ENCODE results near the gene BIK. TPM values are rescaled to one million over a fixed set of nuclear protein-coding genes. Genes with fewer than 3 reads are reported as not detected.
A peak's percentile ranks its signal among the peaks of the same experiment; 100 is the strongest.

BIK gene
- total RNA-seq, 1 donor from 2014 or later, result not detected

GRCh38 chr22:43162412-43163150 is 52.0 kb downstream of the BIK start:
- H3K27ac ChIP-seq, result no peak overlapping the region
- H3K36me3 ChIP-seq, result peaks cover 0 to 29% of the 10 kb centered on the region in 2 donors
- DNase-seq (ENCODE audit: extremely low spot score in 2 of 2), result no peak
- H3K4me3 ChIP-seq, result no peak overlapping the region
- no peaks in the 10 kb centered on the region for H3K9me3 ChIP-seq
- TF ChIP-seq CTCF (IDR thresholded peaks at IDR 0.05), result no peak
- TF ChIP-seq POLR2AphosphoS5 (IDR thresholded peaks at IDR 0.05; ENCODE audit: insufficient read depth in 1 of 2, low read depth in 1 of 2), result no peak
- no peak for TF ChIP-seq POLR2A (IDR thresholded peaks at IDR 0.05)
- no peaks in the 10 kb centered on the region for H3K27me3 ChIP-seq
- intact Hi-C loops (cut with DNase I), result no loop called here
- H3K4me1 ChIP-seq, result peaks cover 52% of the 10 kb centered on the region

DNA sequence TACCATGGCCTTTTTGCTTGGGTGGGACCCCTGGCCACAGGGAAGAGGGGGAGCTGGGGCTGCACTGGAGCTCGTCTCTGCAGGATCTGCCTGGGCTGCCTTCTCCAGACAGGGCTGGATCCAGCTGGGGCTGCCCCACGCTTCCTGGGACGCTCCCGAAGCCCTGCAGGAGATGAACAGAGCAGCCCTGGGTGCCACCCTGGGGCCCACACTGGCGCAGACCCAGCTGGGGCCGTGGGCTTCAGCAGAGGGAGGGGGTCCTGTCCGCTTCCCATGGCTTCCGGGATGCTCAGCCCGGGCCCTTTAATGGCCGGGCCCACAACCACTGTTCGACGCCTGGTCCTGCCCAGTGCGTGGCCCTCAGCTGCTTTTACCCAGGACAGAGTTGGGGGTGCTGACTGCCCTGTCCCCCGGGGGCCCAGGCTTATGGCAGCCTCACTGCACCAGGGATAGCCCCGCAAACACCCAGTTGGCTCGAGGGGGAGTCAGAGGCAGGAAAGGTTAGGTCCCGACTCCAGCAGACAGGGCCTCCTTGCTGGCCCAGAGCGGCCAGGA is 52.8 kb downstream of the BIK start:
- TF ChIP-seq POLR2A (IDR thresholded peaks at IDR 0.05) (no peak), POLR2AphosphoS5 (IDR thresholded peaks at IDR 0.05; ENCODE audit: insufficient read depth in 1 of 2, low read depth in 1 of 2) (no peak), CTCF (IDR thresholded peaks at IDR 0.05) (no peak)
- Histone ChIP-seq H3K4me3 (no peak overlapping the region), H3K4me1 (peaks cover 44% of the 10 kb centered on the region), H3K36me3 (peaks cover 0 to 34% of the 10 kb centered on the region in 2 donors), H3K27ac (peak overlapping the region; percentile 74), H3K9me3 (no peaks in the 10 kb centered on the region), H3K27me3 (no peaks in the 10 kb centered on the region)
- no peak for DNase-seq (ENCODE audit: extremely low spot score in 2 of 2)
- intact Hi-C loops (cut with DNase I), result no loop called here

DNA sequence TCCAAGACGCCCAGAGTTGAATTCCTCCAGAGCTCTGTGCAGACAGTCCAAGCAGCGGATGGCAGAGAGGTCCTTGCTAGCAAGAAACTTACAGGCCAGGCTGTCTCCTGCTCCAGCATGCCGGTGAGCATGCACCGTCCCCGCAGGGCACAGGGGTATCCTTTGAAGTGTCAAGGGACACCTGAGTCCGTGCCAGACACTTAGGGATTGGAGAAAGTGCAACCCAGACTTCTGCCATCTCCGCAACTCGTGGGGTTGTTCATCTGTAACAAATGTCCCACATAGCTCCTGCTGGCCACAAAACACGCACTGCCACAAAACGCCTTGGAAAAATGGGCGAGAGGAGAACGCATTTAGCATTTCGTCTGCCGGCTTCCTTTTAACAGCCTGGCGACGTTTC is 54.1 kb downstream of the BIK start:
- intact Hi-C loops (cut with DNase I), result no loop called here
- H3K27ac ChIP-seq, result peak overlapping the region; percentile 74
- peaks cover 0 to 34% of the 10 kb centered on the region in 2 donors for H3K36me3 ChIP-seq
- H3K27me3 ChIP-seq, result no peaks in the 10 kb centered on the region
- TF ChIP-seq POLR2AphosphoS5 (IDR thresholded peaks at IDR 0.05; ENCODE audit: insufficient read depth in 1 of 2, low read depth in 1 of 2), result no peak
- no peak for TF ChIP-seq POLR2A (IDR thresholded peaks at IDR 0.05)
- TF ChIP-seq CTCF (IDR thresholded peaks at IDR 0.05), result no peak
- H3K4me1 ChIP-seq, result peaks cover 31% of the 10 kb centered on the region
- H3K9me3 ChIP-seq, result no peaks in the 10 kb centered on the region
- no peak for DNase-seq (ENCODE audit: extremely low spot score in 2 of 2)
- no peak overlapping the region for H3K4me3 ChIP-seq

GRCh38 chr22:43166132-43166930 is 55.8 kb downstream of the BIK start:
- Histone ChIP-seq H3K27ac (no peak overlapping the region), H3K4me3 (no peak overlapping the region), H3K36me3 (peaks cover 0 to 40% of the 10 kb centered on the region in 2 donors), H3K27me3 (no peaks in the 10 kb centered on the region), H3K9me3 (no peaks in the 10 kb centered on the region), H3K4me1 (peaks cover 27% of the 10 kb centered on the region)
- no peak for DNase-seq (ENCODE audit: extremely low spot score in 2 of 2)
- intact Hi-C loops (cut with DNase I), result no loop called here
- TF ChIP-seq CTCF (IDR thresholded peaks at IDR 0.05), result no peak

All from vagina (tissue), 2 donors.